Mesenchymal stem cell (in vitro differentiated cells and primary cell): Measurements from ENCODE around the gene SAFB.
"Not testable (repeated sequence)": the region's sequence is repeated elsewhere in the genome, so short reads cannot be mapped to it uniquely, and the experiment has no call there.

Experiments
- DNase-seq: peaks from one replicate; pipeline ENCODE4 v3.0.0-alpha.2; 2013
- H2AFZ ChIP-seq: one replicate; pipeline ENCODE4 v1.6.1; 2013; ENCODE audit warnings: low read depth, mild to moderate bottlenecking, control low read depth, inconsistent platforms, low read length, moderate library complexity
- H2AK5ac ChIP-seq: 2 replicates; pipeline ENCODE4 v1.6.1; 2013; ENCODE audit warnings: low read length, moderate library complexity, mild to moderate bottlenecking, inconsistent platforms; ENCODE audit not compliant: severe bottlenecking
- H2BK120ac ChIP-seq: one replicate; pipeline ENCODE4 v1.6.1; 2013; ENCODE audit warnings: low read depth, mild to moderate bottlenecking, inconsistent platforms, low read length, moderate library complexity
- H2BK12ac ChIP-seq, 2 experiments: one replicate each; pipeline ENCODE4 v1.6.1; 2013; ENCODE audit warnings: inconsistent platforms in 2 of 2, low read length in 2 of 2, mild to moderate bottlenecking in 2 of 2, moderate library complexity in 2 of 2, control low read depth in 1 of 2
- H2BK15ac ChIP-seq: one replicate; pipeline ENCODE4 v1.6.1; 2013; ENCODE audit warnings: mild to moderate bottlenecking, low read depth, inconsistent platforms; ENCODE audit not compliant: poor library complexity, severe bottlenecking
- H2BK5ac ChIP-seq: 2 replicates; pipeline ENCODE4 v1.6.1; 2013; ENCODE audit warnings: low read depth, mild to moderate bottlenecking, low read length, control low read depth, inconsistent platforms; ENCODE audit not compliant: poor library complexity, severe bottlenecking
- H3K14ac ChIP-seq, 2 experiments: one replicate each; pipeline ENCODE4 v1.6.1; 2013; ENCODE audit warnings: inconsistent platforms in 2 of 2, low read length in 2 of 2, control low read depth in 1 of 2, mild to moderate bottlenecking in 1 of 2, moderate library complexity in 1 of 2
- H3K18ac ChIP-seq, 2 experiments: one replicate each; pipeline ENCODE4 v1.6.1; 2013; ENCODE audit warnings: inconsistent platforms in 2 of 2, low read length in 2 of 2, control low read depth in 1 of 2, low read depth in 1 of 2, mild to moderate bottlenecking in 1 of 2
- H3K23ac ChIP-seq, 2 experiments: one replicate each; pipeline ENCODE4 v1.6.1; 2013; ENCODE audit warnings: inconsistent platforms in 2 of 2, low read length in 2 of 2, mild to moderate bottlenecking in 2 of 2, moderate library complexity in 2 of 2, control low read depth in 1 of 2
- H3K27ac ChIP-seq: 2 replicates; pipeline ENCODE4 v1.5.1; 2013; ENCODE audit warnings: mild to moderate bottlenecking, moderate library complexity, low read length, control low read depth, inconsistent platforms; ENCODE audit not compliant: poor library complexity, severe bottlenecking
- H3K27me3 ChIP-seq, 2 experiments: 2 replicates each; pipeline versions ENCODE4 v1.6.1 to v1.7.0; 2013; ENCODE audit warnings: low read length in 2 of 2, mild to moderate bottlenecking in 2 of 2, moderate library complexity in 2 of 2, control low read depth in 1 of 2, inconsistent platforms in 1 of 2; ENCODE audit not compliant: control insufficient read depth in 1 of 2, insufficient read depth in 1 of 2
- H3K36me3 ChIP-seq, 2 experiments: 2 replicates each; pipeline versions ENCODE4 v1.6.1 to v1.7.0; 2013; ENCODE audit warnings: low read length in 2 of 2, control low read depth in 1 of 2, inconsistent platforms in 1 of 2, low read depth in 1 of 2, mild to moderate bottlenecking in 1 of 2; ENCODE audit not compliant: insufficient read depth in 2 of 2, control insufficient read depth in 1 of 2
- H3K4ac ChIP-seq, 2 experiments: one replicate each; pipeline ENCODE4 v1.6.1; 2013; ENCODE audit warnings: inconsistent platforms in 2 of 2, low read length in 2 of 2, mild to moderate bottlenecking in 2 of 2, moderate library complexity in 2 of 2, control low read depth in 1 of 2, low read depth in 1 of 2
- H3K4me1 ChIP-seq: 2 replicates; pipeline ENCODE4 v1.6.1; 2013; ENCODE audit warnings: low read depth, low read length, control low read depth; ENCODE audit not compliant: control insufficient read depth, insufficient read depth
- H3K4me2 ChIP-seq: 2 replicates; pipeline ENCODE4 v1.6.1; 2013; ENCODE audit warnings: low read length, mild to moderate bottlenecking, inconsistent platforms; ENCODE audit not compliant: poor library complexity, severe bottlenecking
- H3K4me3 ChIP-seq, 2 experiments: 2 replicates each; pipeline versions ENCODE4 v1.5.1 to v1.7.0; 2013; ENCODE audit warnings: low read length in 2 of 2, mild to moderate bottlenecking in 2 of 2, control low read depth in 1 of 2, low read depth in 1 of 2; ENCODE audit not compliant: insufficient read depth in 1 of 2
- H3K79me1 ChIP-seq: replicated peaks from 2 replicates; pipeline ENCODE4 v1.6.1; 2013; ENCODE audit warnings: mild to moderate bottlenecking, control low read depth, low read length, inconsistent platforms; ENCODE audit not compliant: poor library complexity, severe bottlenecking
- H3K9ac ChIP-seq: 2 replicates; pipeline ENCODE4 v1.7.0; 2013; ENCODE audit warnings: mild to moderate bottlenecking, low read length, moderate library complexity
- H3K9me3 ChIP-seq: 2 replicates; pipeline ENCODE4 v1.7.0; 2013; ENCODE audit warnings: mild to moderate bottlenecking, low read length; ENCODE audit not compliant: control insufficient read depth
- H4K8ac ChIP-seq: one replicate; pipeline ENCODE4 v1.6.1; 2013; ENCODE audit warnings: inconsistent platforms, mild to moderate bottlenecking, low read length, moderate library complexity
- H4K91ac ChIP-seq: one replicate; pipeline ENCODE4 v1.6.1; 2013; ENCODE audit warnings: mild to moderate bottlenecking, low read length, inconsistent platforms
- WGBS: methylation state at CpG from one replicate; pipeline ENCODE4 v1.1.7; 2013; ENCODE audit warnings: mixed read lengths; 5-methylcytosine and 5-hydroxymethylcytosine counted together

Gene SAFB

GRCh38 chr19:5697890-5698634 lies 75.2 kb downstream of the SAFB start:
- Histone ChIP-seq H3K9me3 (no peaks in the 10 kb centered on the region), H2BK120ac (no peak overlapping the region), H3K4me1 (peaks cover 11% of the 10 kb centered on the region), H3K9ac (no peak overlapping the region), H3K23ac (no peak overlapping the region), H3K79me1 (peaks cover 7% of the 10 kb centered on the region), H3K4me2 (no peak overlapping the region), H2AFZ (no peak overlapping the region), H2AK5ac (no peak overlapping the region), H3K18ac (no peak overlapping the region), H4K8ac (no peak overlapping the region), H3K4ac (no peak overlapping the region), H3K4me3 (no peak overlapping the region), H3K14ac (no peak overlapping the region), H2BK12ac (no peak overlapping the region), H3K27ac (no peak overlapping the region), H4K91ac (no peak overlapping the region), H3K27me3 (no peaks in the 10 kb centered on the region), H3K36me3 (peaks cover 64 to 83% of the 10 kb centered on the region in 2 experiments), H2BK5ac (no peak overlapping the region), H2BK15ac (no peak overlapping the region)
- 92% methylated on average over 30 of the region's 30 CpGs for WGBS
- no peak for DNase-seq

DNA sequence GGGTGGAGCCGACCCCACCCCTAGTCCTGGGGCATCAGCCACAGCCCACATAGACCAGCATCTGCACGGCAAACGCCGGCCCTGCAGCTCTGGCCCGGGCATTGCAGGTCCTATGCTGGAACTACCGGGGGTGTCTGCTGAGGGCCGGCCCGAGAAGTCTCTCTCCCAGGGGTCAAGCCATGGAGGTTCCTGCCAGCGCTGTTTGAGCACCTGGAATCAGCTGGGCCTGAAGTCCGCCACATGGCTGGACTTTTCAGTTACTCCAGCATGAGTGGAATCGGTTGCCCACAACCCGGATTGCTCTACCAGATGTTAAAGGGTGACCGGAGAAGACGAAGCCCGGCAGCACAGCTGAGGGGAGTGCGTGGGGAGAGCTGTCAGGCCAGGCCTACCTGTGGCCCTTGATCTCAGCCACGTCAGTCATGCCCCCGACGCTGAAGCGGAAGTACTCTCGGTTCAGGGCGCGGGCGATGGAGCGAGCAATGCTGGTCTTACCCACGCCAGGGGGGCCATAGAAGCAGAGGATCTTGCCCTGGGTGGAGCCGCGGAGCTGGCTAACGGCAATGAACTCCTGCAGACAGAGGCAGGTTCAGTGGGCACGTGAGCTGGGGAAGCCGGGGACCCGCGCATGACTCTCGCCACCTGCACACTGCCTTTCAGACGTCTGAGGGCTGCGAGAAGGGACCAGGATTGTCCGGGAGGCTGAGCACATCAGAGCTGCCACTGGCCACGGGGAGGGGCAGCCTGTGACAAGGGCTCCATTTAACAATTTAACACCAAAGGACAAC lies 75.9 kb downstream of the SAFB start:
- Histone ChIP-seq H3K23ac (no peak overlapping the region), H3K36me3 (peaks cover 64 to 83% of the 10 kb centered on the region in 2 experiments), H2AK5ac (no peak overlapping the region), H2BK5ac (no peak overlapping the region), H3K4ac (no peak overlapping the region), H4K8ac (no peak overlapping the region), H3K9me3 (no peaks in the 10 kb centered on the region), H3K27ac (no peak overlapping the region), H3K4me1 (peaks cover 8% of the 10 kb centered on the region), H2BK15ac (no peak overlapping the region), H2AFZ (no peak overlapping the region), H4K91ac (no peak overlapping the region), H3K4me3 (no peak overlapping the region), H2BK120ac (no peak overlapping the region), H3K18ac (no peak overlapping the region), H3K14ac (no peak overlapping the region), H3K27me3 (no peaks in the 10 kb centered on the region), H3K4me2 (no peak overlapping the region), H2BK12ac (no peak overlapping the region), H3K9ac (no peak overlapping the region), H3K79me1 (peaks cover 7% of the 10 kb centered on the region)
- WGBS = 96% methylated on average over 37 of the region's 38 CpGs
- no peak for DNase-seq

GRCh38 chr19:5700455-5701092 lies 77.7 kb downstream of the SAFB start:
- peaks cover 3% of the 10 kb centered on the region for H3K4me1 ChIP-seq
- no peak overlapping the region for H3K9ac ChIP-seq
- no peak overlapping the region for H3K14ac ChIP-seq
- H2BK5ac ChIP-seq = no peak overlapping the region
- no peak overlapping the region for H2BK120ac ChIP-seq
- no peak for DNase-seq
- H3K4me3 ChIP-seq = no peak overlapping the region
- H3K79me1 ChIP-seq = peaks cover 14% of the 10 kb centered on the region
- H2AFZ ChIP-seq = no peak overlapping the region
- no peak overlapping the region for H3K18ac ChIP-seq
- H3K23ac ChIP-seq = no peak overlapping the region
- peaks cover 63 to 82% of the 10 kb centered on the region in 2 experiments for H3K36me3 ChIP-seq
- H3K9me3 ChIP-seq = no peaks in the 10 kb centered on the region
- no peak overlapping the region for H4K91ac ChIP-seq
- no peak overlapping the region for H3K4me2 ChIP-seq
- 99% methylated on average over 22 of the region's 22 CpGs for WGBS
- no peak overlapping the region for H2BK12ac ChIP-seq
- H2AK5ac ChIP-seq = no peak overlapping the region
- no peaks in the 10 kb centered on the region for H3K27me3 ChIP-seq
- H4K8ac ChIP-seq = no peak overlapping the region
- H2BK15ac ChIP-seq = no peak overlapping the region
- H3K4ac ChIP-seq = no peak overlapping the region
- no peak overlapping the region for H3K27ac ChIP-seq

- H3K4ac ChIP-seq = not testable (repeated sequence)
Measured at GRCh38 chr19:5702053-5702410, 79.1 kb downstream of the SAFB start.

More at GRCh38 chr19:5702053-5702410, 79.1 kb downstream of the SAFB start:
- DNase-seq, H3K18ac ChIP-seq, H3K4me2 ChIP-seq, H4K91ac ChIP-seq, H2AK5ac ChIP-seq, H3K27me3 ChIP-seq, H2BK5ac ChIP-seq, H2BK12ac ChIP-seq, H3K9ac ChIP-seq, H2BK15ac ChIP-seq, H4K8ac ChIP-seq, H3K4me1 ChIP-seq, H2BK120ac ChIP-seq, H3K14ac ChIP-seq, H3K4me3 ChIP-seq, H3K9me3 ChIP-seq, H2AFZ ChIP-seq, H3K27ac ChIP-seq, H3K23ac ChIP-seq: not testable (repeated sequence)
- H3K36me3 ChIP-seq = peaks cover 62 to 82% of the 10 kb centered on the region in 2 experiments
- WGBS = 94% methylated on average over 3 of the region's 28 CpGs
- H3K79me1 ChIP-seq = peaks cover 19% of the 10 kb centered on the region
